ENCODE measurements around the gene ACAD8. TPM values are rescaled to one million over a fixed set of nuclear protein-coding genes. Genes with fewer than 3 reads are reported as not detected.
A peak's percentile ranks its signal among the peaks of the same experiment; 100 is the strongest.

The ACAD8 gene
- 17.0 and 20.0 TPM in 2 replicates for polyA plus RNA-seq (2014; cell fraction: cytosol; rRNA removed)
- 72.1 and 80.6 TPM in 2 replicates for polyA plus RNA-seq (2014; cell fraction: nucleus; rRNA removed)

DNA sequence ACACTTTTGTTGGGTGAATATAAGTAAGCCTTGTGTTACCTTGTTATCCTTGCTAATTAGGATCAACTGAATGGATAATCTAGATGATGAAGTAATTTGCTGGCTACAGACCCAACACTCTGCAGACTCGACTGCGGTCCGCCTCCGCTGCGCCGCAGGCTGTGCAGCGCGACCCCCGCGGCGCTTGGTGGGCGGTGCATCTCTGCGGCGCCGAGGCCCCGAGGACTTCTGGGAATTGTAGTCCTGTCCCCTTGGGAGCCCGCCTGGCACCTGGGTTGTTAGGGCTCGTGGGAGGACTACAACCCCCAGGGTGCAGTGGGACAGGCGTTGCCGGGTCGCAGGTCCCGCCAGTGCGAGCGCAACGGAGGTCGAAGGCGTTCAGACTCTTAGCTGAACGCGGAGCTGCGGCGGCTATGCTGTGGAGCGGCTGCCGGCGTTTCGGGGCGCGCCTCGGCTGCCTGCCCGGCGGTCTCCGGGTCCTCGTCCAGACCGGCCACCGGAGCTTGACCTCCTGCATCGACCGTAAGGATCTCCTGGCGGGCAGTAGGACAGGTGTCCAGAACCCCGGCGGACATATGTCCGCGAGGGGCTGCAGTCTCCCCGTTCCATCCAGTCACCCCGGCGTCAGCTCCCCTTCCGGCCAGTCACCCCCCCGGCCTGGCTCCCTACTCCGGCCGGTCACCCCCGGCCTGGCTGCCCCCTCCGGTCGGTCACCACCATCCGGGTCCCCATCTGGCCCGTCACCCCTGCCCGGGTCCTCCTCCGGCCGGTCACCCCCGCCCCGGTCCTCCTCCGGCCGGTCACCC is at the start of gene ACAD8, which contains the start of gene THYN1:
Gene ACAD8, plus strand, starts transcription at position 381 of the 806 bp plus-strand sequence. Its CDS starts 33 bp downstream, at position 414.
Gene THYN1, minus strand, starts transcription at position 165 of the 806 bp plus-strand sequence. CDS start 470 bp downstream, outside the sequence.
- DNase-seq (ENCODE audit: low spot score), result peak; percentile 91

DNA sequence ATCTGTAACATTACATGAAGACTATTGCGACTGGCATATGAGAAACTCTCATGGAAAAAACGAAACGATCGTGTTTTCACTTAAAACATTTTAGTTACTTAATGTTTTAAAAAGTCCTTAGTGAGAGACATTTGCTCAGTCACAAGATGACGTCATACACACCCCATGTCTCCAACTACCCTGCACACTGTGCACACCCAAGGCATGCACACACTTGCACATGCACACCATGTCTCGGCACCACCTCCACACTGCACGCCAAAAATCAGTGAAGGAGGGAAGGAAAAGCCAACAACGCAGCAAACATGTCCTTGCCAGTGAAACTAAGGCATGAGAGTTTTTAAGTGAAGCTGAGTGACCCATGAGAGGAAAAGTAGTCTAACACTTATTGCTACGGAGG is 47.6 kb upstream of the ACAD8 start:
- DNase-seq (ENCODE audit: low spot score), result no peak

- DNase-seq (ENCODE audit: low spot score), result no peak
Measured at GRCh38 chr11:134206185-134206584, 47.2 kb upstream of the ACAD8 start.

DNA sequence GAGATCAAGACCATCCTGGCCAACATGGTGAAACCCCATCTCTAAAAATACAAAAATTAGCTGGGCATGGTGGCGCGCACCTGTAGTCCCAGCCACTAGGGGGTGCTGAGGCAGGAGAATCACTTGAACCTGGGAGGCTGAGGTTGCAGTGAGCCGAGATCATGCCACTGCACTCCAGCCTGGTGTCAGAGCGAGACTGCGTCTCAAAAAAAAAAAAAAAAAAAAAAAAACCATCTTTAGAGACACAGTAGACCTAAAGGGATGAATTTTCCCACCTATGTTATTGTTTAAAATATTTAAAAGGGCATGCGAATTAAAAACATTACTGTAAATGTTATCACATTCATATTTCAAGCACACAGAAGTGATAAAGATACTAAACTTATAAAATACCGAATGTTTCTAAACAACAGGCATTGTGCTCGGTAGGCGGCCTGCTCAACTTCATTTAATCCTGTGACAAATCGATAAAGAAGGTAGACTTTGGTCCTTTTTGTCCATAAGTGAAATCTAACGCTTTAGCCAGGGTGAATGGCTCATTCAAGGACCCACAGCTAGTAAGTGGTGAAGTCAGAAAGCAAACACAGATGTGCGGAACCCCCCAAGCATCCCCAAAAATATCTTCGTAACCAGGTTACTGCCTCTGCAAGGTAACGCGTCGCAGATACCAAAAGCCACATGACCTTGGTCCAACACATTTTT is 45.7 kb upstream of the ACAD8 start:
- no peak for DNase-seq (ENCODE audit: low spot score)

GRCh38 chr11:134215836-134216235 is 37.5 kb upstream of the ACAD8 start:
- DNase-seq (ENCODE audit: low spot score), result no peak

DNA sequence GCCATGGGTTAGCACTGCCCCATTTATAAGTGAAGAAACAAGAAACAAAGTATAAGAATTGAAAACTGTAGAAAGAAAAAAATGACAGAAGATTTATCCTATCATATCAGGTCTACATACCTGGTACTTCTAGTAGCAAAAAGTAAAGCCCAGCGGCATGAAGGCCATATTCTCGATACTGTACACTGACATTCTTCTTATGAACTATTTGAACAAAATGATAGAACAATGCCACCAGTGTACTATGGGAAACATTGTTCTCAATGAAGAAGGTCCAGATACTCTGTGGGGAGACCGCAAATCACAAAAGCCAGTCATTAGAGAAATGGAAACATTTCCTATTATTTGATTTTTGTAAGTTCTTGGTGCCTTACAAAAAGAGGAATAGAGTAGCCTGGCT is 36.6 kb upstream of the ACAD8 start:
- DNase-seq (ENCODE audit: low spot score), result no peak

GRCh38 chr11:134223121-134223520 is 30.2 kb upstream of the ACAD8 start:
- DNase-seq (ENCODE audit: low spot score), result no peak

GRCh38 chr11:134223836-134224709 is 29.3 kb upstream of the ACAD8 start, which contains the start of the genes NCAPD3 and VPS26B:
Gene NCAPD3, minus strand, starts transcription at chr11:134223967. Its CDS starts 41 bp downstream, at chr11:134223926.
Gene VPS26B, plus strand, starts transcription at chr11:134224671. Its CDS starts 452 bp downstream, at chr11:134225123.
- DNase-seq (ENCODE audit: low spot score), result peak; percentile 91

DNA sequence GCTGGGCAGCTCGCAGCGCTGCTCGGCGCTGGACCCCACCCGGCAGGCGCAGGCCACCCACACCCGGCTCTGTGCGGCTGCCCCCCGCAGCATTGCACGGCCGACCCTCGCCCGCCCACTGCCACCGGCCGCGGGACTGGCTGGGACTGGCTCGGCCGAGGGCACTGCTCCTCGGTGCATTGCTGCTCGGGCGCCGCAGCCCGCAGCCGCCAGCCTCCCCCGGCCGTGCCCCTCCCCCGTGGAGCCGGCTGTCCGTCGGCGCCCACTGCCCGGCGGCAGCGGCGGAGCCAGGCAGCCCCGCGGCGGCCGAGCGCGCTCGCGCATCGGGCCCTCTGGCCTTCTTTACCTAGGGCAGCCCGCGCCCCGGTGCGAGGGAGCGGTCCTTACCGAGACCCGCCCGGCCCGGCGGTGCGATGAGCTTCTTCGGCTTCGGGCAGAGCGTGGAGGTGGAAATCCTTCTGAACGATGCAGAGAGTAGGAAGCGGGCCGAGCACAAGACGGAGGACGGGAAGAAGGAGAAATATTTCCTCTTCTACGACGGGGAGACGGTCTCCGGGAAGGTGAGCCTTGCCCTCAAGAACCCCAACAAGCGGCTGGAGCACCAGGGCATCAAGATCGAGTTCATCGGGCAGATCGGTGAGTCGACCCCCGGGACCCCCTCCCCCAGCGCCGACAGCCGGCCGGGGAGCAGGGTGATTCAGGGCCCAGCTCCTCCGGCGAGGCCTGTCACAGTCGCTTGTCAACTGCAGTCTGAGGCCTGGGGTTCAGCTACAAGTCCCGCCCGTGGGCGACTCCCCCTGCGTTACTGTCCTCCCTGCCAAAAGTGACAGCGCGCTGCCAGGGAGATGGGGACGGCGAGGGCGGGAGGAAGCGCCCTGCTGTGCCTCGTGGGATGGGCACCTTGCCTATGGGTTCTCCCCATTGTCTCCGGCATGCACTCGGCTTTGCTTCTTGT is 28.4 kb upstream of the ACAD8 start:
- peak; percentile 7 for DNase-seq (ENCODE audit: low spot score)

GRCh38 chr11:134226806-134227325 is 26.5 kb upstream of the ACAD8 start:
- no peak for DNase-seq (ENCODE audit: low spot score)

GRCh38 chr11:134228625-134229024 is 24.7 kb upstream of the ACAD8 start:
- no peak for DNase-seq (ENCODE audit: low spot score)

GRCh38 chr11:134229126-134229790 is 24.1 kb upstream of the ACAD8 start:
- DNase-seq (ENCODE audit: low spot score), result no peak

- no peak for DNase-seq (ENCODE audit: low spot score)
Measured at GRCh38 chr11:134230339-134230738, 23.0 kb upstream of the ACAD8 start.

GRCh38 chr11:134231958-134232659 is 21.3 kb upstream of the ACAD8 start:
- no peak for DNase-seq (ENCODE audit: low spot score)

DNA sequence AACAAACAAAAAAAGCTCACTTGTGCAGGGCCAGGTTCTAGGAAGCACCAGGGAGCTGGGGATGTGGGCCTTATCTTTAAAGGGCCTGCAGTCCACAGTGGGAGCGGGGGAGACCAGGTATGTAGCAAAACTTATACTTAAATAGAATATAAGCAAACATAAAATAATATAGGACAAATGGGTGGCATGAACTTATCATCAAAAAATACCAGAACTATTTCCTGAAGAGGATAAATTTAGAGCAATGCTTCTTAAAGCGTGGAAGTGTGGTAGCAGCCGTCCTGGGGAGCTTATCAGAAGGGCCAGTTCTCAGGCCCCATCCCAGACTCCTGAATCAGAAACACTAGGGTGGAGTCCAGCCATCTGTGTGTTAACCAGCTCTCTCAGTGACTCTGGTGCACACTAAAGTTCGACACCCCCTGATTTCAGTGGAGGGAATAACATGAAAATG is 19.6 kb upstream of the ACAD8 start:
- DNase-seq (ENCODE audit: low spot score), result no peak

GRCh38 chr11:134235399-134235798 is 18.0 kb upstream of the ACAD8 start:
- DNase-seq (ENCODE audit: low spot score), result no peak

- no peak for DNase-seq (ENCODE audit: low spot score)
Measured at GRCh38 chr11:134236834-134237556, 16.4 kb upstream of the ACAD8 start.

DNA sequence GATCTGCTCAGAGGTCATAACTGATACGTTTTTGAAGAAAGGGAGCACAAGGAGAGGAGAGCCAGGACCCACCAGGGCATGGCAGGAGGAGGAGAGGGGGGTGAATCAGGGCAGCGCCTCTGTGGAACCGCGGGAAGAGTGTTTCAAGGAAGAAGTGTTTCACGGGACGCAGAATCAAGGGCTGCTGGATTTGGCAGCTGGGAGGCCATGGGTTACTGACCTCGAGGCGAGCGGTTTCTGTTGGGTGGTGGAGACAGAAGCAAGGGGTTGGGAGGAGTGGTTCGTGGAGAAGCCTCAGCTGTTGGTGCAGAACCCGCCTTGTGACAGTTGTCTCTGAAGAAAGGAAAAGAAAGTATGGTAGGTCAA is 15.8 kb upstream of the ACAD8 start:
- DNase-seq (ENCODE audit: low spot score), result no peak
